Suprapubic skin (tissue), 4 donors: Measurements from ENCODE around the gene RALGPS1. TPM values are rescaled to one million over a fixed set of nuclear protein-coding genes. Genes with fewer than 3 reads are reported as not detected.

Experiments
- DNase-seq, 2 donors: peaks; one replicate each; pipeline ENCODE4 v3.0.0-alpha.2; 2019; ENCODE audit warnings: low spot score in 2 of 2
- H3K27ac ChIP-seq: fragments of 200-600 bp; sonication (generic); one replicate; pipeline ENCODE4 v1.5.1; 2019
- H3K27me3 ChIP-seq: fragments of 200-600 bp; sonication (generic); one replicate; pipeline ENCODE4 v1.5.1; 2019
- H3K36me3 ChIP-seq: fragments of 200-600 bp; sonication (generic); one replicate; pipeline ENCODE4 v1.5.1; 2019
- H3K4me1 ChIP-seq: fragments of 200-600 bp; sonication (generic); one replicate; pipeline ENCODE4 v1.5.1; 2019
- H3K4me3 ChIP-seq: fragments of 200-600 bp; sonication (generic); one replicate; pipeline ENCODE4 v1.5.1; 2019; ENCODE audit warnings: mild to moderate bottlenecking
- H3K9me3 ChIP-seq: fragments of 200-600 bp; sonication (generic); one replicate; pipeline ENCODE4 v1.5.1; 2019
- EP300 ChIP-seq: sonication (generic); formaldehyde crosslinking; IDR thresholded peaks from one replicate; pipeline ENCODE4 v1.6.1; 2017; ENCODE audit warnings: antibody characterized with exemption
- POLR2A ChIP-seq, 2 donors: fragments of 450-650 bp; IDR thresholded peaks; one replicate each; pipeline ENCODE4 v1.6.1; 2017; ENCODE audit warnings: antibody characterized with exemption in 2 of 2, mild to moderate bottlenecking in 2 of 2, moderate library complexity in 2 of 2
- POLR2AphosphoS5 ChIP-seq, 3 donors: sonication (generic); formaldehyde crosslinking; IDR thresholded peaks; one replicate each; pipeline ENCODE4 v1.6.1; 2017; ENCODE audit warnings: antibody characterized with exemption in 3 of 3
- WGBS: methylation state at CpG from one replicate; pipeline ENCODE4 v1.1.5; 2018; 5-methylcytosine and 5-hydroxymethylcytosine counted together
- total RNA-seq, 4 donors: library from RNA; depleted of rRNA; stranded (reverse); fragments of >200 nt; gene quantifications; one replicate each; pipeline ENCODE4 v1.1.0, GENCODE V29; 2016
- TF ChIP-seq, protein P1 (sequence below), 2 donors: fragments of 200-600 bp in 1 of 2; fragments of 450-650 bp in 1 of 2; sonication (generic) in 1 of 2; IDR thresholded peaks; one replicate each; pipeline ENCODE4 v1.5.1; 2016 to 2019; ENCODE audit warnings: antibody characterized with exemption in 2 of 2, mild to moderate bottlenecking in 1 of 2, moderate library complexity in 1 of 2

RALGPS1 gene
- total RNA-seq, 4 donors from 2014 or later, result 14.8 to 86.7 (median 21.4) TPM

DNA sequence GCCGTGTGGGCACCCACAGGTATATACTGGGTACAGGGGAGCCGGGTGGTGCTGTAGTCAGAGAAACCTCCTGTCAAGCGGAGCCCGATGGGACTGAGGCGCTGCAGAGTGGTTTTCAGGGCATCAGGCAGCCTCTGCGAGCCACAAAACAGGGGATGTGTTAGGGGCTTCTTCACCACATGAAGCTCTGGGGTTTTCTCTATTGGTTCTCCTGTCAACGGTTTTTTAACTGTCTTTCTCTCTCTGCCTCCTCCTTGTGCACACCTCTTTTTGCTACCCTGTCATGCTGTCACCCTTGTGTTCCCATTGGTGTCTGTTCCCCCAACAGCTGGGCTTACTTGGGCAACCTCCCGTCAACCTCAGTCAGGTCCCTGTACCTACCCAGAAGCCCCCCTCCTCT, 19.9 kb downstream of the RALGPS1 start:
- Histone ChIP-seq H3K27ac (no peak overlapping the region), H3K4me1 (no peaks in the 10 kb centered on the region), H3K4me3 (no peak overlapping the region), H3K9me3 (no peaks in the 10 kb centered on the region), H3K36me3 (no peaks in the 10 kb centered on the region), H3K27me3 (no peaks in the 10 kb centered on the region)
- DNase-seq, result no peak
- 91% methylated on average over 8 of the region's 8 CpGs for WGBS
- TF ChIP-seq EP300 (no peak), POLR2AphosphoS5 (IDR thresholded peaks at IDR 0.05) (no peak), POLR2A (IDR thresholded peaks at IDR 0.05) (no peak)
- TF ChIP-seq, protein P1, sequence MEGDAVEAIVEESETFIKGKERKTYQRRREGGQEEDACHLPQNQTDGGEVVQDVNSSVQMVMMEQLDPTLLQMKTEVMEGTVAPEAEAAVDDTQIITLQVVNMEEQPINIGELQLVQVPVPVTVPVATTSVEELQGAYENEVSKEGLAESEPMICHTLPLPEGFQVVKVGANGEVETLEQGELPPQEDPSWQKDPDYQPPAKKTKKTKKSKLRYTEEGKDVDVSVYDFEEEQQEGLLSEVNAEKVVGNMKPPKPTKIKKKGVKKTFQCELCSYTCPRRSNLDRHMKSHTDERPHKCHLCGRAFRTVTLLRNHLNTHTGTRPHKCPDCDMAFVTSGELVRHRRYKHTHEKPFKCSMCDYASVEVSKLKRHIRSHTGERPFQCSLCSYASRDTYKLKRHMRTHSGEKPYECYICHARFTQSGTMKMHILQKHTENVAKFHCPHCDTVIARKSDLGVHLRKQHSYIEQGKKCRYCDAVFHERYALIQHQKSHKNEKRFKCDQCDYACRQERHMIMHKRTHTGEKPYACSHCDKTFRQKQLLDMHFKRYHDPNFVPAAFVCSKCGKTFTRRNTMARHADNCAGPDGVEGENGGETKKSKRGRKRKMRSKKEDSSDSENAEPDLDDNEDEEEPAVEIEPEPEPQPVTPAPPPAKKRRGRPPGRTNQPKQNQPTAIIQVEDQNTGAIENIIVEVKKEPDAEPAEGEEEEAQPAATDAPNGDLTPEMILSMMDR (IDR thresholded peaks at IDR 0.05), result no peak

DNA sequence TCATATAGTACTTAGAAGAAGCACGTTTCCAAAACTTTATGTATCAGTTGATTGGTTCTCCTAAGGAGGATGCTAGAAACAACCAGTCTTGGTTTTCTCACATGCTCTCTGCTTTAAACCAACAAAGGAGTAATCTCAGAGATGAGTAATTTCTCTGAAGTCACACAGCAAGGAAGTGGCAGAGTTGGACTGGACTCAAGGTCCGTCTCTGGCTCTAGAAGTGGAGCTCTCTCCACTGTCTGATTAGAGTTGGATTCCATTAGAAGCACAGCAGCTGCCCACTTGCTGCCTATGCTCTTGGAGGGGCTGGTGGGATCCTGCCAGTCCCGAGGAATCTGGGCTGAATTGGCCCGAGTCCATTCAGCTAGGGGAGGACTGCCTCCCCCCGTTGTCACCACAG, 21.0 kb downstream of the RALGPS1 start:
- DNase-seq, result no peak
- WGBS, result 86% methylated on average over 5 of the region's 5 CpGs
- Histone ChIP-seq H3K27me3 (no peaks in the 10 kb centered on the region), H3K4me3 (no peak overlapping the region), H3K9me3 (no peaks in the 10 kb centered on the region), H3K36me3 (no peaks in the 10 kb centered on the region), H3K4me1 (peaks cover 7% of the 10 kb centered on the region), H3K27ac (no peak overlapping the region)
- TF ChIP-seq EP300 (no peak), POLR2A (IDR thresholded peaks at IDR 0.05) (no peak), POLR2AphosphoS5 (IDR thresholded peaks at IDR 0.05) (no peak)
- TF ChIP-seq, protein P1 (IDR thresholded peaks at IDR 0.05), result no peak

DNA sequence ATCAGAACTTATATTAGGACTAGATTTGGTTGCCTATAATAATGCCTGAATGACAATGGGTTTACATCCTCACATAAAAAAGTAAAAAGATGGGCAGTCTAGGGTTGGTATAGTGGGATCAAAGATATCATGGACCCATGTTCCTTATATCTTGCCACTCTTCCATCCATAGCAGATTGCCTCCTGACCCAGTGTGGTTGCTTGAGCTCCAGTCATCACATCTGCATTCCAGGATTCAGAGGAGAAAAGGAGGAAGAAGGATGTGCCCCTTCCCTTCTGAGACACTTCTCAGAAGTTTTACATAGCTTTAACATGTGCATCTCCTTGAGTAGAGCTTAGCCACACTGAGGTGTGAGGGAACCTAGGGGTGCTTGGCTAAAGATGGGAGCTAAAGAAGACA, 22.9 kb downstream of the RALGPS1 start:
- Histone ChIP-seq H3K9me3 (no peaks in the 10 kb centered on the region), H3K27ac (no peak overlapping the region), H3K27me3 (no peaks in the 10 kb centered on the region), H3K4me3 (no peak overlapping the region), H3K4me1 (peaks cover 7% of the 10 kb centered on the region), H3K36me3 (no peaks in the 10 kb centered on the region)
- DNase-seq, result no peak
- TF ChIP-seq POLR2AphosphoS5 (IDR thresholded peaks at IDR 0.05), result no peak
- TF ChIP-seq EP300, result no peak
- TF ChIP-seq, protein P1 (IDR thresholded peaks at IDR 0.05), result no peak

DNA sequence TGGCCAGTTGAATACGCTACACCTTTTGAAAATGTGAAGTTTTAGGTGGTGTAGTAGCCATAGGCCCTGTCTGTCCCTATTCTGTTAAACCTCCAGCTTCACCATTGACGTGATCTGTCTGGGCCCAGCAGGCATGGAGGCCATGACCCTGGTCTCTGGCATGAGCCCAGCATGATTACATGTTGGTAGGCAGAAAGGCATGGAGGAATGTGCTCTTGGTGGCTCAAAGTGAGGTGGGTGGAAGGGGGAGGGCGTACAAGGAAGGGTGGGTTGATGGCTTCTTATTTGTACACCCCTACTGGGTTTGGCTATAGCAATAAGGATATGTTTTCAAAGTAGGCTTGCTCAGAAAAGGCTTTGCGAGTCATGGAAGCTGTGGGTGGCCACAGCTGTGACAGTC, 23.7 kb downstream of the RALGPS1 start:
- WGBS, result 86% methylated on average over 4 of the region's 4 CpGs
- no peaks in the 10 kb centered on the region for H3K27me3 ChIP-seq
- H3K4me3 ChIP-seq, result no peak overlapping the region
- TF ChIP-seq, protein P1 (IDR thresholded peaks at IDR 0.05), result no peak
- TF ChIP-seq POLR2A (IDR thresholded peaks at IDR 0.05), result no peak
- no peak for TF ChIP-seq EP300
- no peak for TF ChIP-seq POLR2AphosphoS5 (IDR thresholded peaks at IDR 0.05)
- peaks cover 7% of the 10 kb centered on the region for H3K4me1 ChIP-seq
- no peaks in the 10 kb centered on the region for H3K9me3 ChIP-seq
- H3K36me3 ChIP-seq, result no peaks in the 10 kb centered on the region
- no peak overlapping the region for H3K27ac ChIP-seq
- DNase-seq, result no peak

DNA sequence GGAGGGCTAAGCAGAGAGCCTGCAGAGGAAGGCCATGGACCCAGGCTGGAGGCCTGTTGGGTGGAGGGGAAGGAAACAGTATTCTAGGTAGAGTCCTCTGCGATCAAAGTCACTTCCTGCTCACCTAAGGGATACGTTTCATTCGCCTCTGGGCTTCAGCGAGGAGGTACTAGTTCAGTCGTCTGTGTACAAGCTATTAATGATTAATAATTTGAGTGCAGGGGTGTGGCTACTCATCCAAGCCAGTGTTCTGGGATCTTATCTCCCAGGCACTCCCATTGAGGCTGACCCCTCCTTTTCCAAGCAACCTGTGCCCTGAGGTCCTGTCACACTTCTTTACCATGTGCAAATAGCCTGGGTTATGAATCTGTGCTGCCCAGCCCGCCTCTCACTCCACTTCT, 25.2 kb downstream of the RALGPS1 start:
- H3K4me1 ChIP-seq, result peaks cover 7% of the 10 kb centered on the region
- no peak for DNase-seq
- no peaks in the 10 kb centered on the region for H3K9me3 ChIP-seq
- H3K27me3 ChIP-seq, result no peaks in the 10 kb centered on the region
- H3K4me3 ChIP-seq, result no peak overlapping the region
- no peak overlapping the region for H3K27ac ChIP-seq
- TF ChIP-seq, protein P1 (IDR thresholded peaks at IDR 0.05), result no peak
- TF ChIP-seq POLR2AphosphoS5 (IDR thresholded peaks at IDR 0.05) (no peak), EP300 (no peak), POLR2A (IDR thresholded peaks at IDR 0.05) (no peak)
- no peaks in the 10 kb centered on the region for H3K36me3 ChIP-seq
- 51% methylated on average over 6 of the region's 6 CpGs for WGBS
